ENCODE measurements around the gene SRPK1.

Gene SRPK1

DNA sequence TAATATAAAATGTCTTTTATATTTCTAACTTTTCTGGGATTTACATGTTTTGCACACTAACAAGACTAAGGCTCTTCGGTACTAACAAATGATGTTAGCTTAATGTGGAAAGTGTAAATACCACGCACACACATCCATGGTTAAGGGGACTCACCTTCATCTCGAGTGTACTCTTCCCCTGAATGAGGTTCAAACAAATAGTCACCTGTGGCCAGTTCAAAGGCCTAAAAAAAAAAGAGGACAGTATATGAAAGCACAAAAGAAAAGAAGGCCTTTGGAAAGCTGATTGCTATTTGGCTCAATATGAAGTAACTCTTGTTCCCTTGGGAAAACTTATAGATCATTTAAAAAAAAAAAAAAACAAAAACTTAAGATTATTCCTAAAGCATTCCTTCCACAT is 78.5 kb downstream of the SRPK1 start:
- TF ChIP-seq EZH2phosphoT487 (IDR thresholded peaks at IDR 0.05; ENCODE audit: low read length): no peak
- TF ChIP-seq, protein P1, sequence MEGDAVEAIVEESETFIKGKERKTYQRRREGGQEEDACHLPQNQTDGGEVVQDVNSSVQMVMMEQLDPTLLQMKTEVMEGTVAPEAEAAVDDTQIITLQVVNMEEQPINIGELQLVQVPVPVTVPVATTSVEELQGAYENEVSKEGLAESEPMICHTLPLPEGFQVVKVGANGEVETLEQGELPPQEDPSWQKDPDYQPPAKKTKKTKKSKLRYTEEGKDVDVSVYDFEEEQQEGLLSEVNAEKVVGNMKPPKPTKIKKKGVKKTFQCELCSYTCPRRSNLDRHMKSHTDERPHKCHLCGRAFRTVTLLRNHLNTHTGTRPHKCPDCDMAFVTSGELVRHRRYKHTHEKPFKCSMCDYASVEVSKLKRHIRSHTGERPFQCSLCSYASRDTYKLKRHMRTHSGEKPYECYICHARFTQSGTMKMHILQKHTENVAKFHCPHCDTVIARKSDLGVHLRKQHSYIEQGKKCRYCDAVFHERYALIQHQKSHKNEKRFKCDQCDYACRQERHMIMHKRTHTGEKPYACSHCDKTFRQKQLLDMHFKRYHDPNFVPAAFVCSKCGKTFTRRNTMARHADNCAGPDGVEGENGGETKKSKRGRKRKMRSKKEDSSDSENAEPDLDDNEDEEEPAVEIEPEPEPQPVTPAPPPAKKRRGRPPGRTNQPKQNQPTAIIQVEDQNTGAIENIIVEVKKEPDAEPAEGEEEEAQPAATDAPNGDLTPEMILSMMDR (IDR thresholded peaks at IDR 0.05; ENCODE audit: low read length): no peak
- TF ChIP-seq EZH2 (optimal IDR thresholded peaks at IDR 0.05; ENCODE audit: low read depth, low read length): no peak
- H3K27ac ChIP-seq (ENCODE audit: low read length): no peak overlapping the region
- H3K9ac ChIP-seq (ENCODE audit: low read length): no peak overlapping the region
- 0 out of 2 replicates have a peak, but pooled peaks cover 5% of the 10 kb centered on the region for H3F3A ChIP-seq (ENCODE audit: insufficient read depth, low read length)
- H3K4me1 ChIP-seq (ENCODE audit: low read length): peaks cover 12% of the 10 kb centered on the region
- no peaks in the 10 kb centered on the region for H3K9me2 ChIP-seq (replicated peaks; ENCODE audit: insufficient read depth, low read length)
- H3K4me2 ChIP-seq (ENCODE audit: low read depth, low read length): no peak overlapping the region
- no peak overlapping the region for H2AFZ ChIP-seq (ENCODE audit: low read length)
- H3K9me3 ChIP-seq (replicated peaks; ENCODE audit: insufficient read depth, low read length): no peaks in the 10 kb centered on the region
- H4K20me1 ChIP-seq (ENCODE audit: insufficient read depth, low read length): no peaks in the 10 kb centered on the region
- H3K4me3 ChIP-seq (ENCODE audit: low read length): no peak overlapping the region
- DNase-seq: no peak
- H3K79me2 ChIP-seq (ENCODE audit: low read length): 0 out of 2 replicates have a peak, but pooled peaks cover 6% of the 10 kb centered on the region
- H3K36me3 ChIP-seq (replicated peaks; ENCODE audit: insufficient read depth, low read length): peaks cover 11% of the 10 kb centered on the region
- no peaks in the 10 kb centered on the region for H3K27me3 ChIP-seq (replicated peaks; ENCODE audit: insufficient read depth, low read length)

DNA sequence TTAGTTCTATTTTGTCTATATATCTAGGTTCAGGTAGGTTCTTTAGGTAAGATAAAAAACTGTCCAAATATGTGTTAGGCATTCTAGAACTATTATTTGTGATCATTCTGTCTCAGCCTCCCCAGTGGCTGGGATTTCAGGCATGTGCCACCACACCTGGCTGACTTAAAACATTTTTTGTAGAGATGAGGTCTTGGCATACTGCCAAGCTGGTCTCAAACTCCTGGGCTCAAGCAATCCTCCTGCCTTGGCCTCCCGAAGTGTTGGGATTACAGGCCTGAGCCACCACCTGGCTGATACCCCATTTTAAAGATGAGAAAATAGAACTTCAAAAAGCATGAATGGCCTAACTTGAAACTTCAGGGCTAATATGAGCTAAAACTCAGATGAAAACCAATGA is 81.9 kb downstream of the SRPK1 start:
- DNase-seq: no peak

DNA sequence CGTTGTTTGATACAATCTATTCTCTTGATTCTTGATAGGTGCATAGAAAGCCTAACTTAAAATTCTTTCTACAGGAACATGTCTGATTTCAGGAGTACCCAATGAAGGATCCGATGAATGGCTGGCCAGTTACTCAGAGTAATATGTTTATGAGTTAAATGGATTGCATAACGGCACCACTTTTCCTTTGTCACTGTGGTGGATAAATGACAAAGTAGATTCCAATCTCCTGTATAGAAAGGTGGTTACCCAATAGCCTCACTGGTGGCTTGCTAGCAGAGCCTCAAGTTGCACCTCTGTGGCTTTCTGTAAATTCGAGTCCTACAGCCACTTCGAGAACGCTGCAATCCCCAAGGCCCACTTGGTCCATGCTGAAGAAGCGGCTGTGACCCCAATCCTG is 87.4 kb downstream of the SRPK1 start:
- peaks cover 14% of the 10 kb centered on the region for H3K36me3 ChIP-seq (replicated peaks; ENCODE audit: insufficient read depth, low read length)
- DNase-seq: no peak
- no peak overlapping the region for H3K9ac ChIP-seq (ENCODE audit: low read length)

More for the DNA sequence above, 81.9 kb downstream of the SRPK1 start:
- no peak overlapping the region for H3K4me3 ChIP-seq (ENCODE audit: low read length)
- H3K9me3 ChIP-seq (replicated peaks; ENCODE audit: insufficient read depth, low read length): no peaks in the 10 kb centered on the region
- no peaks in the 10 kb centered on the region for H3K79me2 ChIP-seq (ENCODE audit: low read length)
- no peak overlapping the region for H3K27ac ChIP-seq (ENCODE audit: low read length)
- H3K27me3 ChIP-seq (replicated peaks; ENCODE audit: insufficient read depth, low read length): no peaks in the 10 kb centered on the region
- no peak overlapping the region for H3K9ac ChIP-seq (ENCODE audit: low read length)
- H2AFZ ChIP-seq (ENCODE audit: low read length): no peak overlapping the region
- no peaks in the 10 kb centered on the region for H4K20me1 ChIP-seq (ENCODE audit: insufficient read depth, low read length)
- peaks cover 16% of the 10 kb centered on the region for H3K36me3 ChIP-seq (replicated peaks; ENCODE audit: insufficient read depth, low read length)
- no peaks in the 10 kb centered on the region for H3K9me2 ChIP-seq (replicated peaks; ENCODE audit: insufficient read depth, low read length)
- no peak for TF ChIP-seq EZH2 (optimal IDR thresholded peaks at IDR 0.05; ENCODE audit: low read depth, low read length)
- no peak for TF ChIP-seq EZH2phosphoT487 (IDR thresholded peaks at IDR 0.05; ENCODE audit: low read length)
- TF ChIP-seq, protein P1 (IDR thresholded peaks at IDR 0.05; ENCODE audit: low read length): no peak
- no peaks in the 10 kb centered on the region for H3F3A ChIP-seq (ENCODE audit: insufficient read depth, low read length)
- no peaks in the 10 kb centered on the region for H3K4me1 ChIP-seq (ENCODE audit: low read length)
- H3K4me2 ChIP-seq (ENCODE audit: low read depth, low read length): no peak overlapping the region

More for the DNA sequence above, 87.4 kb downstream of the SRPK1 start:
- Histone ChIP-seq H2AFZ (ENCODE audit: low read length) (no peak overlapping the region), H3F3A (ENCODE audit: insufficient read depth, low read length) (0 out of 2 replicates have a peak, but pooled peaks cover 3% of the 10 kb centered on the region), H3K27ac (ENCODE audit: low read length) (no peak overlapping the region), H3K79me2 (ENCODE audit: low read length) (no peaks in the 10 kb centered on the region), H3K4me3 (ENCODE audit: low read length) (no peak overlapping the region), H3K9me3 (replicated peaks; ENCODE audit: insufficient read depth, low read length) (no peaks in the 10 kb centered on the region), H3K27me3 (replicated peaks; ENCODE audit: insufficient read depth, low read length) (no peaks in the 10 kb centered on the region), H3K9me2 (replicated peaks; ENCODE audit: insufficient read depth, low read length) (no peaks in the 10 kb centered on the region), H3K4me2 (ENCODE audit: low read depth, low read length) (no peak overlapping the region), H4K20me1 (ENCODE audit: insufficient read depth, low read length) (no peaks in the 10 kb centered on the region), H3K4me1 (ENCODE audit: low read length) (no peaks in the 10 kb centered on the region)
- no peak for TF ChIP-seq EZH2 (optimal IDR thresholded peaks at IDR 0.05; ENCODE audit: low read depth, low read length)
- TF ChIP-seq, protein P1 (IDR thresholded peaks at IDR 0.05; ENCODE audit: low read length): no peak
- no peak for TF ChIP-seq EZH2phosphoT487 (IDR thresholded peaks at IDR 0.05; ENCODE audit: low read length)
